Body of pancreas (tissue), 4 donors: Measurements from ENCODE around the gene SLC43A1.
"Not testable (repeated sequence)": the region's sequence is repeated elsewhere in the genome, so short reads cannot be mapped to it uniquely, and the experiment has no call there.

Experiments used
- POLR2A ChIP-seq, 3 donors: fragments of 450-650 bp; IDR thresholded peaks; one replicate each; pipeline ENCODE4 v1.6.1; 2016; ENCODE audit warnings: antibody characterized with exemption in 3 of 3, mild to moderate bottlenecking in 2 of 3
- TF ChIP-seq, protein P1 (sequence below), 7 experiments: fragments of 450-650 bp in 4 of 7; fragments of 200-600 bp in 3 of 7; sonication (generic) in 3 of 7; IDR thresholded peaks; one replicate each; pipeline ENCODE4 v1.5.1; 2016 to 2019; ENCODE audit warnings: antibody characterized with exemption in 7 of 7

DNA sequence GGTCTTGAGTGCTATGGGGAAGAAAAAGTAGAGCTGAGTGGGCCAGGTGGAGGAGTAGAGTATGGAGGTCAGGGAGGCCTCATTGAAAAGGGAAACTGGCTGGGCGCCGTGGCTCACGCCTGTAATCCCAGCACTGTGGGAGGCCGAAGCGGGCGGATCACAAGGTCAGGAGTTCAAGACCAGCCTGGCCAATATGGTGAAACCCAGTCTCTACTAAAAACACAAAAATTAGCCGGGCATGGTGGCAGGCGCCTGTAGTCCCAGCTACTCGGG is 70.4 kb downstream of the SLC43A1 start:
- TF ChIP-seq, protein P1, sequence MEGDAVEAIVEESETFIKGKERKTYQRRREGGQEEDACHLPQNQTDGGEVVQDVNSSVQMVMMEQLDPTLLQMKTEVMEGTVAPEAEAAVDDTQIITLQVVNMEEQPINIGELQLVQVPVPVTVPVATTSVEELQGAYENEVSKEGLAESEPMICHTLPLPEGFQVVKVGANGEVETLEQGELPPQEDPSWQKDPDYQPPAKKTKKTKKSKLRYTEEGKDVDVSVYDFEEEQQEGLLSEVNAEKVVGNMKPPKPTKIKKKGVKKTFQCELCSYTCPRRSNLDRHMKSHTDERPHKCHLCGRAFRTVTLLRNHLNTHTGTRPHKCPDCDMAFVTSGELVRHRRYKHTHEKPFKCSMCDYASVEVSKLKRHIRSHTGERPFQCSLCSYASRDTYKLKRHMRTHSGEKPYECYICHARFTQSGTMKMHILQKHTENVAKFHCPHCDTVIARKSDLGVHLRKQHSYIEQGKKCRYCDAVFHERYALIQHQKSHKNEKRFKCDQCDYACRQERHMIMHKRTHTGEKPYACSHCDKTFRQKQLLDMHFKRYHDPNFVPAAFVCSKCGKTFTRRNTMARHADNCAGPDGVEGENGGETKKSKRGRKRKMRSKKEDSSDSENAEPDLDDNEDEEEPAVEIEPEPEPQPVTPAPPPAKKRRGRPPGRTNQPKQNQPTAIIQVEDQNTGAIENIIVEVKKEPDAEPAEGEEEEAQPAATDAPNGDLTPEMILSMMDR (IDR thresholded peaks at IDR 0.05), result not testable (repeated sequence)
- TF ChIP-seq POLR2A (IDR thresholded peaks at IDR 0.05), result not testable (repeated sequence)
